ENCODE results near the gene TLE7. TPM values are rescaled to one million over a fixed set of nuclear protein-coding genes. Genes with fewer than 3 reads are reported as not detected.

Gene TLE7
- total RNA-seq, 4 donors from 2014 or later = not detected

GRCh38 chr16:71480956-71481355 is 39.1 kb upstream of the TLE7 start:
- H3K4me3 ChIP-seq (ENCODE audit: low read depth, poor library complexity, severe bottlenecking) = no peak overlapping the region
- WGBS, 2 donors = 92 to 93% methylated on average over 2 of the region's 2 CpGs
- intact Hi-C loops (cut with DNase I; ENCODE audit: low total_unique reads) = no loop called here
- TF ChIP-seq POLR2A (IDR thresholded peaks at IDR 0.05) (no peak), CTCF (IDR thresholded peaks at IDR 0.05) (no peak)
- DNase-seq (ENCODE audit: low spot score in 2 of 2) = no peak

- TF ChIP-seq POLR2A (IDR thresholded peaks at IDR 0.05) (no peak), CTCF (IDR thresholded peaks at IDR 0.05) (no peak)
- 49 to 66% methylated on average over 3 of the region's 3 CpGs for WGBS, 2 donors
- intact Hi-C loops (cut with DNase I; ENCODE audit: low total_unique reads) = no loop called here
- DNase-seq (ENCODE audit: low spot score in 2 of 2) = no peak
- no peak overlapping the region for H3K4me3 ChIP-seq (ENCODE audit: low read depth, poor library complexity, severe bottlenecking)
Observed at GRCh38 chr16:71479420-71479819, 37.6 kb upstream of the TLE7 start.

- intact Hi-C loops (cut with DNase I; ENCODE audit: low total_unique reads) = no loop called here
- WGBS, 2 donors = 96 to 98% methylated on average over 4 of the region's 4 CpGs
- H3K4me3 ChIP-seq (ENCODE audit: low read depth, poor library complexity, severe bottlenecking) = no peak overlapping the region
- TF ChIP-seq POLR2A (IDR thresholded peaks at IDR 0.05) (no peak), CTCF (IDR thresholded peaks at IDR 0.05) (no peak)
- DNase-seq (ENCODE audit: low spot score in 2 of 2) = no peak
Observed at GRCh38 chr16:71476457-71477124, 34.7 kb upstream of the TLE7 start.

GRCh38 chr16:71474864-71475263 is 33.0 kb upstream of the TLE7 start:
- DNase-seq (ENCODE audit: low spot score in 2 of 2) = no peak
- no peak for TF ChIP-seq POLR2A (IDR thresholded peaks at IDR 0.05)
- no peak for TF ChIP-seq CTCF (IDR thresholded peaks at IDR 0.05)
- no peak overlapping the region for H3K4me3 ChIP-seq (ENCODE audit: low read depth, poor library complexity, severe bottlenecking)
- whole genome bisulfite sequencing, 2 donors = 85 to 88% methylated on average over 3 of the region's 3 CpGs
- intact Hi-C loops (cut with DNase I; ENCODE audit: low total_unique reads) = no loop called here

- 94 to 96% methylated on average over 5 of the region's 5 CpGs for WGBS, 2 donors
Observed at GRCh38 chr16:71473891-71474290, 32.0 kb upstream of the TLE7 start.

More at GRCh38 chr16:71473891-71474290, 32.0 kb upstream of the TLE7 start:
- no peak for TF ChIP-seq CTCF (IDR thresholded peaks at IDR 0.05)
- TF ChIP-seq POLR2A (IDR thresholded peaks at IDR 0.05) = no peak
- H3K4me3 ChIP-seq (ENCODE audit: low read depth, poor library complexity, severe bottlenecking) = no peak overlapping the region
- intact Hi-C loops (cut with DNase I; ENCODE audit: low total_unique reads) = no loop called here
- no peak for DNase-seq (ENCODE audit: low spot score in 2 of 2)

Measured in lower leg skin (tissue), 4 donors.